Kidney (tissue), 14 donors: ENCODE measurements around the gene C2orf81. TPM values are rescaled to one million over a fixed set of nuclear protein-coding genes. Genes with fewer than 3 reads are reported as not detected.
A peak's percentile ranks its signal among the peaks of the same experiment; 100 is the strongest.

Experiments used
- DNase-seq, 5 donors: peaks; one replicate each; pipeline ENCODE4 v3.0.0-alpha.2; 2013 to 2020
- FAIRE-seq: peaks from 2 replicates; lab custom pipeline; 2012; peaks lifted over from hg19 to GRCh38; lab: Jason Lieb, UNC
- H3K27ac ChIP-seq, 2 donors: one replicate each; pipeline ENCODE4 v1.7.0; 2013; ENCODE audit warnings: low read depth in 2 of 2, low read length in 2 of 2, inconsistent platforms in 1 of 2
- H3K27me3 ChIP-seq: one replicate; pipeline ENCODE4 v1.7.1; 2013; ENCODE audit warnings: low read length, inconsistent platforms; ENCODE audit not compliant: control insufficient read depth, insufficient read depth
- H3K36me3 ChIP-seq, 3 donors: one replicate each; pipeline versions ENCODE4 v1.7.0 to v1.7.1; 2013; ENCODE audit warnings: low read length in 3 of 3, control low read depth in 1 of 3, inconsistent platforms in 1 of 3; ENCODE audit not compliant: insufficient read depth in 3 of 3, control insufficient read depth in 2 of 3
- H3K4me1 ChIP-seq, 3 donors: one replicate each; pipeline versions ENCODE4 v1.7.0 to v1.7.1; 2013; ENCODE audit warnings: low read length in 3 of 3, inconsistent platforms in 1 of 3, low read depth in 1 of 3; ENCODE audit not compliant: control insufficient read depth in 2 of 3, insufficient read depth in 2 of 3
- H3K4me3 ChIP-seq, 3 donors: one replicate each; pipeline versions ENCODE4 v1.7.0 to v1.8.1; 2013; ENCODE audit warnings: low read length in 3 of 3, control low read depth in 1 of 3, inconsistent platforms in 1 of 3
- H3K9ac ChIP-seq, 3 donors: one replicate each; pipeline versions ENCODE4 v1.7.0 to v1.7.1; 2013; ENCODE audit warnings: low read length in 3 of 3, control low read depth in 1 of 3, inconsistent platforms in 1 of 3
- H3K9me3 ChIP-seq, 3 donors: one replicate each; pipeline versions ENCODE4 v1.7.0 to v1.7.1; 2013; ENCODE audit warnings: low read length in 3 of 3, control low read depth in 1 of 3, inconsistent platforms in 1 of 3; ENCODE audit not compliant: control insufficient read depth in 2 of 3, insufficient read depth in 1 of 3
- intact Hi-C: fragments of 100-400 bp; cut with DNase I; formaldehyde crosslinking; loops from one replicate; pipeline ENCODE4 v1.11.1; 2022
- polyA plus RNA-seq: library from polyadenylated mRNA; stranded (reverse); fragments of 350-450 nt; fragmentation: Illumina TruSeq; extraction: RNeasy Lipid Tissue Mini Kit (QIAGEN cat#74804); gene quantifications from one replicate; pipeline ENCODE4 v1.2.3, GENCODE V29; 2014; ENCODE audit warnings: low read depth, low replicate concordance; ENCODE audit not compliant: insufficient read depth
- total RNA-seq: library from RNA; stranded (reverse); fragmentation: NEBNext Ultra II Directional; extraction: Animal tissue kit (Norgen Biotek cat#: 25700); gene quantifications from one replicate; pipeline ENCODE4 v1.2.1, GENCODE V29; 2021
- TF ChIP-seq, protein P1 (sequence below): IDR thresholded peaks from 3 replicates; pipeline ENCODE4 v1.5.1; 2012; ENCODE audit warnings: mild to moderate bottlenecking, moderate library complexity, borderline replicate concordance; ENCODE audit not compliant: insufficient read depth; ENCODE audit errors: extremely low read depth
- donor health status: control.
- donor health status: control.
- donor health status: control.
- donor health status: control.
- donor health status: control.
- donor health status: DM: yes; HTN: yes; CAD: no.
- donor health status: Normal renal cell carcinoma (clear cell type).

C2orf81 gene
- total and polyA plus RNA-seq, 2 donors from 2014 or later, result 8.8 to 11.6 TPM

GRCh38 chr2:74439803-74440377 is 18.5 kb upstream of the C2orf81 start:
- intact Hi-C loops, result no loop called here
- H3K27me3 ChIP-seq, result no peaks in the 10 kb centered on the region
- DNase-seq (peak; percentile 67 to 90 (median 85)), FAIRE-seq (no peak)
- H3K9me3 ChIP-seq, result no peaks in the 10 kb centered on the region
- H3K4me1 ChIP-seq, result peaks cover 9 to 20% (median 19%) of the 10 kb centered on the region in 3 donors
- TF ChIP-seq, protein P1, sequence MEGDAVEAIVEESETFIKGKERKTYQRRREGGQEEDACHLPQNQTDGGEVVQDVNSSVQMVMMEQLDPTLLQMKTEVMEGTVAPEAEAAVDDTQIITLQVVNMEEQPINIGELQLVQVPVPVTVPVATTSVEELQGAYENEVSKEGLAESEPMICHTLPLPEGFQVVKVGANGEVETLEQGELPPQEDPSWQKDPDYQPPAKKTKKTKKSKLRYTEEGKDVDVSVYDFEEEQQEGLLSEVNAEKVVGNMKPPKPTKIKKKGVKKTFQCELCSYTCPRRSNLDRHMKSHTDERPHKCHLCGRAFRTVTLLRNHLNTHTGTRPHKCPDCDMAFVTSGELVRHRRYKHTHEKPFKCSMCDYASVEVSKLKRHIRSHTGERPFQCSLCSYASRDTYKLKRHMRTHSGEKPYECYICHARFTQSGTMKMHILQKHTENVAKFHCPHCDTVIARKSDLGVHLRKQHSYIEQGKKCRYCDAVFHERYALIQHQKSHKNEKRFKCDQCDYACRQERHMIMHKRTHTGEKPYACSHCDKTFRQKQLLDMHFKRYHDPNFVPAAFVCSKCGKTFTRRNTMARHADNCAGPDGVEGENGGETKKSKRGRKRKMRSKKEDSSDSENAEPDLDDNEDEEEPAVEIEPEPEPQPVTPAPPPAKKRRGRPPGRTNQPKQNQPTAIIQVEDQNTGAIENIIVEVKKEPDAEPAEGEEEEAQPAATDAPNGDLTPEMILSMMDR, result no peak
- peak overlapping the region; percentile 4 to 85 (median 51) for H3K9ac ChIP-seq
- H3K4me3 ChIP-seq, result peak overlapping the region; percentile 66 to 85 (median 73)
- peak overlapping the region; percentile 34 to 95 for H3K27ac ChIP-seq
- H3K36me3 ChIP-seq, result no peaks in the 10 kb centered on the region

DNA sequence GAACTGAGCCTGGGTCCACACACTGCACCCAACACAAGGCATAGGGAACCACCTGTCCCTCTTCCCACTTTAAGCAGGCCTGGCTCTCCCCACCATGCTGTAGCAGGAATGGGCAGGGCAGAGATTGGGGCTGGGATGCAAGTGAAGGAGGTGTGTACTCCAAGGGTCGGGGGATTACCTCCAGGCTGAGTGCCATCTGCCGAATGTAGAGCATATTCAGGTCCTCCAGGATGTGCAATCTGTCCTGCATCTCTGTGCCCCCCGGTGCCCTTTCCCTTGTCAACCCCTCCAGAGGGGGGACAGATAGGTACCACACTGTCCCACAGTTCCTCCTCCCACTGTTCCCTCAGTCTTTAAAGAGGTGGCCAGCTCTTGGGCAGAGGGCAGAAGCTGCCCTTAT is 18.0 kb upstream of the C2orf81 start:
- H3K27ac ChIP-seq, result no peak overlapping the region
- H3K4me3 ChIP-seq, result peak overlapping the region; percentile 66 to 85 (median 73)
- no peaks in the 10 kb centered on the region for H3K9me3 ChIP-seq
- FAIRE-seq (no peak), DNase-seq (no peak)
- TF ChIP-seq, protein P1, result no peak
- H3K27me3 ChIP-seq, result no peaks in the 10 kb centered on the region
- peak overlapping the region; percentile 27 to 85 (median 51) for H3K9ac ChIP-seq
- intact Hi-C loops, result no loop called here
- H3K36me3 ChIP-seq, result no peaks in the 10 kb centered on the region
- peaks cover 9 to 19% (median 17%) of the 10 kb centered on the region in 3 donors for H3K4me1 ChIP-seq

DNA sequence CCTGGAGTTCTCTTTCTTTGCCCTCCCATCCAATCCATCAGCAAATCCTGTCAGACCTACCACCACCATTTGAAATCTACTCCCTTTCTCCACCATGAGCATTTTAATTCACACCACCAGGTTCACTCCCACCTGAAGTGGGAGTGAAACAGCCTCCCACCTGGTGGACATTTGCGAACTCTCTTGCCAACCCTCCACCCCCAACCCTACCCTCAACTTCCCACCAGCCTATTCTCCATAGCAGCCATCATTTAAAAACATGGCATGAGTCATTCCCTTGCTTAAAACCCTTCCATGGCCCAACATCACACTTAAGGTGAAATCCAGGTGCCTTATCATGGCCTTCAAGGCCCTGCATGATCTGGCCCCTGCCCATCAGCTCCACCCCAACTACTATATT is 16.8 kb upstream of the C2orf81 start:
- Histone ChIP-seq H3K4me3 (no peak overlapping the region), H3K9ac (no peak overlapping the region), H3K27me3 (no peaks in the 10 kb centered on the region), H3K4me1 (peaks cover 9 to 19% (median 12%) of the 10 kb centered on the region in 3 donors), H3K27ac (no peak overlapping the region), H3K9me3 (no peaks in the 10 kb centered on the region), H3K36me3 (no peaks in the 10 kb centered on the region)
- intact Hi-C loops, result no loop called here
- FAIRE-seq (no peak), DNase-seq (no peak)
- TF ChIP-seq, protein P1, result no peak
